BLaER1 treated with 17β-estradiol and CSF1 and Interleukin-3, amounts not matched to agents 10 nM and 100 nM (cell line): ENCODE results near the gene NDN.

Experiments
- H3K27ac ChIP-seq, 11 experiments: shearing (Covaris generic); formaldehyde crosslinking; 2 replicates each; pipeline ENCODE4 v1.8.1; 2022
- H3K27me3 ChIP-seq, 11 experiments: shearing (Covaris generic); formaldehyde crosslinking; 2 replicates each; pipeline ENCODE4 v1.8.1; 2022
- H3K36me3 ChIP-seq, 11 experiments: shearing (Covaris generic); formaldehyde crosslinking; 2 replicates each; pipeline ENCODE4 v1.8.1; 2022
- H3K4me1 ChIP-seq, 10 experiments: shearing (Covaris generic); formaldehyde crosslinking; 2 replicates each; pipeline ENCODE4 v1.8.1; 2022
- H3K4me2 ChIP-seq, 11 experiments: shearing (Covaris generic); formaldehyde crosslinking; 2 replicates each; pipeline ENCODE4 v1.8.1; 2022
- H3K4me3 ChIP-seq, 10 experiments: shearing (Covaris generic); formaldehyde crosslinking; 2 replicates each; pipeline ENCODE4 v1.8.1; 2022
- H3K9ac ChIP-seq, 11 experiments: shearing (Covaris generic); formaldehyde crosslinking; 2 replicates each; pipeline ENCODE4 v1.8.1; 2022
- H3K9me3 ChIP-seq, 11 experiments: shearing (Covaris generic); formaldehyde crosslinking; replicated peaks in 1 of 11; 2 replicates each; pipeline ENCODE4 v1.8.1; 2022
- H4K20me1 ChIP-seq, 11 experiments: shearing (Covaris generic); formaldehyde crosslinking; 2 replicates each; pipeline ENCODE4 v1.8.1; 2022
- Cebpa-rat ChIP-seq, 11 experiments: shearing (Covaris generic); IDR thresholded peaks; 2 replicates each; pipeline ENCODE4 v1.8.1; 2022

NDN gene

GRCh38 chr15:23646165-23647000 lies 40.7 kb downstream of the NDN start:
- Histone ChIP-seq H3K4me2 (peak overlapping the region in 9 of 11 experiments; percentile 59 to 89 (median 70); a peak in 15 of 22 replicates), H3K27ac (no peak overlapping the region), H3K9me3 (peaks cover 0 to 14% (median 0%) of the 10 kb centered on the region in 11 experiments; a peak in 7 of 22 replicates), H3K4me1 (peaks cover 0 to 20% (median 12%) of the 10 kb centered on the region in 10 experiments; a peak in 13 of 20 replicates), H3K4me3 (peak overlapping the region in 7 of 10 experiments; percentile 59 to 73 (median 64); a peak in 8 of 20 replicates), H3K36me3 (no peaks in the 10 kb centered on the region), H3K27me3 (0 out of 22 replicates have a peak, but pooled peaks cover 0 to 7% (median 0%) of the 10 kb centered on the region in 11 experiments), H3K9ac (peak overlapping the region in 6 of 11 experiments; percentile 62 to 77 (median 72); a peak in 6 of 22 replicates), H4K20me1 (no peaks in the 10 kb centered on the region)
- no peak for TF ChIP-seq Cebpa-rat (IDR thresholded peaks at IDR 0.05)

DNA sequence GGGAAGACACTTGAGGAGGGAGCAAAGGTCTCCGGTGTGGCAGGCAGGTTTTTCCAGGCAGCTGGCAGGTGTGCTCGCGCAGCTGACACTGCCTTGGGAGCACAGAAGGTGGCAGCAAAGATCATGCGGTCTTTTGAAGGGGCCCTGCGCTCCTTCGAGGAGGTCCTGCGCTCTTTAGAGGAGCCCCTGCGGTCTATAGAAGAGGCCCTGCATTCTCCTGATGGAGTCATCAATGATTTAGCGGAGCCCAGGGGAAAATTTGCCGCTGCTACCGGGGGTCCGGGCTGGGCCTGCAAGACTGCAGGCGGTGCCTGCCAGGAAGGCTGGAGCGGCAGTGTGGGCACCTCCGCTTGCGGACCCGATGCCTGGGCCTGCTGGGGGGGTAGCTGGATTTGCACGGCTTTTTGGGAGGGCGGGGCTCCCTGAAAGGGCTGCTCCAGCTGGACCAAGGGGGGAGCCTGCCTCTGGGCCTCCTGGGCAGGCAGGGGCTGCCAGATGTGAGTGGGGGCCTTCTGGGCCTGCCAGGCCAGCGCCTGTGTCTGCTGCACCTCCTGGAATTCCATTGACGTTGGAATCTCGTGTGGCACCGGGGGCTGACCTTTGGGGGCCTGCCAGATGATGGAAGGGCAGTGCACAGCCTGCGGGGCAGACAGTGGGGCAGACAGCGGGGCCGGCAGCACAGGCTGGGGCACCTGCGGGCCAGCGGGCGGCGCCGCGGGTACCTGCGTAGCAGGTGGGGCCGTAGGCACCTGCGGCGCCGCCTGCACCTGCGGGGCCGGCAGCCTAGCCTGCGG lies 41.5 kb downstream of the NDN start:
- no peak overlapping the region for H3K4me2 ChIP-seq
- no peak overlapping the region for H3K27ac ChIP-seq

GRCh38 chr15:23644829-23645228 lies 42.3 kb downstream of the NDN start:
- TF ChIP-seq Cebpa-rat (IDR thresholded peaks at IDR 0.05): no peak
- Histone ChIP-seq H3K4me2 (no peak overlapping the region), H3K36me3 (no peaks in the 10 kb centered on the region), H3K27me3 (0 out of 22 replicates have a peak, but pooled peaks cover 0 to 7% (median 0%) of the 10 kb centered on the region in 11 experiments), H3K4me1 (peaks cover 0 to 28% (median 18%) of the 10 kb centered on the region in 10 experiments; a peak in 15 of 20 replicates), H3K27ac (no peak overlapping the region), H3K4me3 (no peak overlapping the region), H3K9me3 (peaks cover 0 to 14% (median 0%) of the 10 kb centered on the region in 11 experiments; a peak in 7 of 22 replicates), H3K9ac (no peak overlapping the region), H4K20me1 (no peaks in the 10 kb centered on the region)

More for the DNA sequence above, 41.5 kb downstream of the NDN start:
- Histone ChIP-seq H3K9ac (no peak overlapping the region), H3K4me3 (no peak overlapping the region), H3K4me1 (peaks cover 0 to 20% (median 13%) of the 10 kb centered on the region in 10 experiments; a peak in 14 of 20 replicates), H3K9me3 (peaks cover 0 to 14% (median 0%) of the 10 kb centered on the region in 11 experiments; a peak in 7 of 22 replicates), H4K20me1 (no peaks in the 10 kb centered on the region), H3K27me3 (0 out of 22 replicates have a peak, but pooled peaks cover 0 to 7% (median 0%) of the 10 kb centered on the region in 11 experiments), H3K36me3 (no peaks in the 10 kb centered on the region)
- TF ChIP-seq Cebpa-rat (IDR thresholded peaks at IDR 0.05): no peak

- H4K20me1 ChIP-seq: no peaks in the 10 kb centered on the region
- H3K4me1 ChIP-seq: peaks cover 0 to 24% (median 18%) of the 10 kb centered on the region in 10 experiments; a peak in 13 of 20 replicates
- peaks cover 0 to 14% (median 0%) of the 10 kb centered on the region in 11 experiments; a peak in 7 of 22 replicates for H3K9me3 ChIP-seq
- no peak overlapping the region for H3K4me3 ChIP-seq
- no peaks in the 10 kb centered on the region for H3K36me3 ChIP-seq
- H3K27ac ChIP-seq: no peak overlapping the region
- H3K27me3 ChIP-seq: no peaks in the 10 kb centered on the region
- no peak for TF ChIP-seq Cebpa-rat (IDR thresholded peaks at IDR 0.05)
- peak overlapping the region in 2 of 11 experiments; percentile 10 to 12; a peak in 2 of 22 replicates for H3K4me2 ChIP-seq
- no peak overlapping the region for H3K9ac ChIP-seq
These were observed 44.6 kb downstream of the NDN start for GRCh38 chr15:23642413-23643044.
